ENCODE measurements around the gene TTC12. TPM values are rescaled to one million over a fixed set of nuclear protein-coding genes. Genes with fewer than 3 reads are reported as not detected.

The TTC12 gene
- polyA plus RNA-seq, 1 donor (not counting 4 experiments of a cell fraction or from before 2014, with no cell fraction given), result 27.3 TPM

DNA sequence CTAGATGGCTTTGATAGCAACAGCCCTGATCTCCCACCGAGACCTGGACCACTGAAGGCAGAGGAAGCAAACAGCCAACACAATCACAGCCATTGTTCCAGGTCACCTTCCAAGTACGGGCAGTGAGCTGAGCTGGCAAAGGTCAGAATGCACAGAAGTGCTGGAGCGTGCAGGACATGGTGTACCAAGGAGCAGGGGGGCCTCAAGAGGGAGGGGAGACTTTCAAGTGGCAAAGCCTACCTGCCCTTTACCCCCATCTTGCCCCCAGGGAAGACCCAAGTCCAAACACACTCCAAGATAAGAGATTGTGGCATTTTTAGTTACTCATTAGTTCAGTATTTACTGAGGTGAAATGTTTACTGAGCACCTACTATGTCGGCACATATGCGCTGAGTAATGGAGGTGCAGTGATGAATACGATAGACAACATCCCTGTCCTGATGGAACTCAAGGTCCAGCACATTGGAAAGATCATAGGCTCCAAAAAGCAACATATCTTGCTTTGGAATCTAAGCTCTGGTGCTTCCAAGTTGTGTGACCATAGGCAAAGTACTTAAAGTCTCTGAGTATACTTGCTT, 26.0 kb upstream of the TTC12 start:
- Histone ChIP-seq H3K27ac (ENCODE audit: control insufficient read depth, insufficient read depth, low read length) (no peak overlapping the region), H3K4me1 (ENCODE audit: control insufficient read depth, extremely low read depth, insufficient read depth, low read length) (no peaks in the 10 kb centered on the region), H3K4me3 (ENCODE audit: control insufficient read depth in 2 of 3, extremely low read depth in 1 of 3, insufficient read depth in 2 of 3, low read depth in 1 of 3, low read length in 3 of 3) (no peak overlapping the region), H3K9ac (ENCODE audit: control insufficient read depth, extremely low read depth, insufficient read depth, low read length) (no peak overlapping the region), H3K79me2 (ENCODE audit: control insufficient read depth, insufficient read depth, low read length) (no peaks in the 10 kb centered on the region), H2AFZ (ENCODE audit: control insufficient read depth, low read length) (no peak overlapping the region), H3K9me3 (ENCODE audit: control insufficient read depth, low read depth, low read length) (no peaks in the 10 kb centered on the region), H4K20me1 (ENCODE audit: control insufficient read depth, extremely low read depth, insufficient read depth, low read length) (no peaks in the 10 kb centered on the region), H3K36me3 (ENCODE audit: control insufficient read depth in 2 of 2, extremely low read depth in 1 of 2, insufficient read depth in 2 of 2, low read length in 2 of 2) (no peaks in the 10 kb centered on the region), H3K27me3 (ENCODE audit: control insufficient read depth, extremely low read depth, insufficient read depth, low read length) (peaks cover 3% of the 10 kb centered on the region), H3K9me1 (ENCODE audit: control insufficient read depth, extremely low read depth, insufficient read depth, low read length) (no peaks in the 10 kb centered on the region), H3K4me2 (ENCODE audit: control insufficient read depth, extremely low read depth, insufficient read depth, low read depth, low read length) (no peak overlapping the region)
- DNase-seq (ENCODE audit: low read depth, low spot score) (no peak), FAIRE-seq (no peak)
- no peak for TF ChIP-seq EZH2 (IDR thresholded peaks at IDR 0.05; ENCODE audit: low read length)
- TF ChIP-seq, protein P1, sequence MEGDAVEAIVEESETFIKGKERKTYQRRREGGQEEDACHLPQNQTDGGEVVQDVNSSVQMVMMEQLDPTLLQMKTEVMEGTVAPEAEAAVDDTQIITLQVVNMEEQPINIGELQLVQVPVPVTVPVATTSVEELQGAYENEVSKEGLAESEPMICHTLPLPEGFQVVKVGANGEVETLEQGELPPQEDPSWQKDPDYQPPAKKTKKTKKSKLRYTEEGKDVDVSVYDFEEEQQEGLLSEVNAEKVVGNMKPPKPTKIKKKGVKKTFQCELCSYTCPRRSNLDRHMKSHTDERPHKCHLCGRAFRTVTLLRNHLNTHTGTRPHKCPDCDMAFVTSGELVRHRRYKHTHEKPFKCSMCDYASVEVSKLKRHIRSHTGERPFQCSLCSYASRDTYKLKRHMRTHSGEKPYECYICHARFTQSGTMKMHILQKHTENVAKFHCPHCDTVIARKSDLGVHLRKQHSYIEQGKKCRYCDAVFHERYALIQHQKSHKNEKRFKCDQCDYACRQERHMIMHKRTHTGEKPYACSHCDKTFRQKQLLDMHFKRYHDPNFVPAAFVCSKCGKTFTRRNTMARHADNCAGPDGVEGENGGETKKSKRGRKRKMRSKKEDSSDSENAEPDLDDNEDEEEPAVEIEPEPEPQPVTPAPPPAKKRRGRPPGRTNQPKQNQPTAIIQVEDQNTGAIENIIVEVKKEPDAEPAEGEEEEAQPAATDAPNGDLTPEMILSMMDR (optimal IDR thresholded peaks at IDR 0.05 in 1 of 3, IDR thresholded peaks at IDR 0.05 in 1 of 3, conservative IDR thresholded peaks at IDR 0.05 in 1 of 3; ENCODE audit: extremely low read depth in 1 of 3, insufficient read depth in 2 of 3, low read length in 3 of 3), result no peak
- dilution Hi-C loops (cut with MboI; ENCODE audit: extremely low pct_ligation_motif_present, low sequenced_read_pairs), result no loop called here

DNA sequence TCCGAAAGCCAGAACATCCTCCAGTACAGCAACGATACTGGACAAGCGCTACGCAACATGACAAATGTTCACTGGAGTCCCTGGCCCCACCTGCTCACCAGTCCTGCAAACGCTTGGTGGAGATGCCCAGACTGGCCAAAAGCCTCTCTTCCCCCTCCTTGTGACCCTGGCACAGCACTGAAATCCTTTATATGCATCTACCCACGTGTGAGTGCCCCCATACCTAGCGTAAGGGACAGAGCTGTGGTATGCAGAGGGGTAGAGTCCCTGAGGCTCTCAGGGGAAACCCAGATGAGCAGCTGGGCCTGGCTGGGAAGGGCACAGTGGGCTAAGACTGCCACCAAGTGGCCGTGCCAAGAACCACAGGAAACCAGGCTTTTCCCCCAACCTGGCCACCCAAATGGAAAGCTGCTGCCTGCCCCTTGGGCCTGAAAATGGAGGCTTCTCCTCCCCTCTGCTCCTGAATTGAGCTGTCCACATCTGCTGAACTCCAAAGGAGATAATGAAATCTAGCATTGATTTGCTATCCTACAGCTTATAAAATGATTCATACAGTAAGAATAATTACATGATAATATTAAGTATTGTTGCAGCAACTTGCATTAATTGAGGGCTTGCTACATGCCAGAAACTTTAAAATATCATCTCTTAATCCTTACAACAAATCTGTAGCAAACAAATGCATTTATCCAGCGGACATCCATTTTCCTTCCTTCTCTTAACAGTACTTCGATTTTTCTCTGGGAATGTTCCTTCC, 24.8 kb upstream of the TTC12 start:
- dilution Hi-C loops (cut with MboI; ENCODE audit: extremely low pct_ligation_motif_present, low sequenced_read_pairs), result no loop called here
- FAIRE-seq, result no peak
- DNase-seq (ENCODE audit: low read depth, low spot score), result no peak

More for the DNA sequence above, 24.8 kb upstream of the TTC12 start:
- H3K79me2 ChIP-seq (ENCODE audit: control insufficient read depth, insufficient read depth, low read length), result no peaks in the 10 kb centered on the region
- H4K20me1 ChIP-seq (ENCODE audit: control insufficient read depth, extremely low read depth, insufficient read depth, low read length), result no peaks in the 10 kb centered on the region
- H3K4me2 ChIP-seq (ENCODE audit: control insufficient read depth, extremely low read depth, insufficient read depth, low read depth, low read length), result no peak overlapping the region
- no peak overlapping the region for H3K4me3 ChIP-seq (ENCODE audit: control insufficient read depth in 2 of 3, extremely low read depth in 1 of 3, insufficient read depth in 2 of 3, low read depth in 1 of 3, low read length in 3 of 3)
- no peak overlapping the region for H2AFZ ChIP-seq (ENCODE audit: control insufficient read depth, low read length)
- H3K4me1 ChIP-seq (ENCODE audit: control insufficient read depth, extremely low read depth, insufficient read depth, low read length), result no peaks in the 10 kb centered on the region
- H3K27me3 ChIP-seq (ENCODE audit: control insufficient read depth, extremely low read depth, insufficient read depth, low read length), result peaks cover 3% of the 10 kb centered on the region
- H3K36me3 ChIP-seq (ENCODE audit: control insufficient read depth in 2 of 2, extremely low read depth in 1 of 2, insufficient read depth in 2 of 2, low read length in 2 of 2), result no peaks in the 10 kb centered on the region
- TF ChIP-seq, protein P1 (optimal IDR thresholded peaks at IDR 0.05 in 1 of 3, IDR thresholded peaks at IDR 0.05 in 1 of 3, conservative IDR thresholded peaks at IDR 0.05 in 1 of 3; ENCODE audit: extremely low read depth in 1 of 3, insufficient read depth in 2 of 3, low read length in 3 of 3), result peak; percentile 96 to 98 (median 97)
- TF ChIP-seq EZH2 (IDR thresholded peaks at IDR 0.05; ENCODE audit: low read length), result no peak
- H3K9me1 ChIP-seq (ENCODE audit: control insufficient read depth, extremely low read depth, insufficient read depth, low read length), result no peaks in the 10 kb centered on the region
- no peak overlapping the region for H3K27ac ChIP-seq (ENCODE audit: control insufficient read depth, insufficient read depth, low read length)
- no peaks in the 10 kb centered on the region for H3K9me3 ChIP-seq (ENCODE audit: control insufficient read depth, low read depth, low read length)
- H3K9ac ChIP-seq (ENCODE audit: control insufficient read depth, extremely low read depth, insufficient read depth, low read length), result no peak overlapping the region

Data from keratinocyte (primary cell).